Osteoblast (primary cell): Measurements from ENCODE around the gene ATE1. TPM values are rescaled to one million over a fixed set of nuclear protein-coding genes. Genes with fewer than 3 reads are reported as not detected.
"Not testable (repeated sequence)": the region's sequence is repeated elsewhere in the genome, so short reads cannot be mapped to it uniquely, and the experiment has no call there.

ENCODE experiments used
- DNase-seq: peaks from one replicate; pipeline ENCODE4 v3.0.0; 2011; ENCODE audit warnings: low spot score, mixed read lengths; ENCODE audit not compliant: insufficient read length; ENCODE audit errors: missing footprints
- H2AFZ ChIP-seq: 2 replicates; pipeline ENCODE4 v1.6.0; 2011; ENCODE audit warnings: mild to moderate bottlenecking, low read length
- H3K27ac ChIP-seq: 2 replicates; pipeline ENCODE4 v1.5.1; 2011; ENCODE audit warnings: mild to moderate bottlenecking, low read depth, low read length, moderate library complexity
- H3K27me3 ChIP-seq: 2 replicates; pipeline ENCODE4 v1.6.0; 2012; ENCODE audit warnings: mild to moderate bottlenecking, control low read depth, inconsistent platforms, low read length, moderate library complexity; ENCODE audit not compliant: insufficient read depth
- H3K36me3 ChIP-seq: 2 replicates; pipeline ENCODE4 v1.5.1; 2011; ENCODE audit warnings: mild to moderate bottlenecking, low read length, control low read depth, moderate library complexity; ENCODE audit not compliant: insufficient read depth
- H3K4me1 ChIP-seq: 2 replicates; pipeline ENCODE4 v1.5.1; 2011; ENCODE audit warnings: mild to moderate bottlenecking, low read length, control low read depth, moderate library complexity; ENCODE audit not compliant: insufficient read depth
- H3K4me2 ChIP-seq: 2 replicates; pipeline ENCODE4 v1.6.0; 2011; ENCODE audit warnings: mild to moderate bottlenecking, low read length; ENCODE audit not compliant: insufficient read depth
- H3K4me3 ChIP-seq: fragments of 200-600 bp; sonication (generic); 3 replicates; pipeline ENCODE4 v1.5.1; 2012; ENCODE audit warnings: mild to moderate bottlenecking, low read length, inconsistent platforms; ENCODE audit not compliant: insufficient read depth
- H3K79me2 ChIP-seq: 2 replicates; pipeline ENCODE4 v1.6.0; 2012; ENCODE audit warnings: mild to moderate bottlenecking, low read length, control low read depth, inconsistent platforms; ENCODE audit not compliant: insufficient read depth
- H3K9me3 ChIP-seq: 2 replicates; pipeline ENCODE4 v1.5.1; 2011; ENCODE audit warnings: low read depth, low read length, control low read depth
- H4K20me1 ChIP-seq: 2 replicates; pipeline ENCODE4 v1.6.0; 2012; ENCODE audit warnings: mild to moderate bottlenecking, low read length, control low read depth; ENCODE audit not compliant: insufficient read depth
- total RNA-seq: library from RNA; depleted of rRNA; stranded (reverse); fragments of >200 nt; gene quantifications from 2 replicates; pipeline ENCODE4 v1.2.3, GENCODE V29; 2012
- TF ChIP-seq, protein P1 (sequence below): IDR thresholded peaks from 2 replicates; pipeline ENCODE4 v1.5.1; 2011; ENCODE audit warnings: mild to moderate bottlenecking, low read depth, low read length, moderate library complexity; ENCODE audit errors: extremely low read depth

Gene ATE1
- total RNA-seq, 1 donor: 21.0 TPM

DNA sequence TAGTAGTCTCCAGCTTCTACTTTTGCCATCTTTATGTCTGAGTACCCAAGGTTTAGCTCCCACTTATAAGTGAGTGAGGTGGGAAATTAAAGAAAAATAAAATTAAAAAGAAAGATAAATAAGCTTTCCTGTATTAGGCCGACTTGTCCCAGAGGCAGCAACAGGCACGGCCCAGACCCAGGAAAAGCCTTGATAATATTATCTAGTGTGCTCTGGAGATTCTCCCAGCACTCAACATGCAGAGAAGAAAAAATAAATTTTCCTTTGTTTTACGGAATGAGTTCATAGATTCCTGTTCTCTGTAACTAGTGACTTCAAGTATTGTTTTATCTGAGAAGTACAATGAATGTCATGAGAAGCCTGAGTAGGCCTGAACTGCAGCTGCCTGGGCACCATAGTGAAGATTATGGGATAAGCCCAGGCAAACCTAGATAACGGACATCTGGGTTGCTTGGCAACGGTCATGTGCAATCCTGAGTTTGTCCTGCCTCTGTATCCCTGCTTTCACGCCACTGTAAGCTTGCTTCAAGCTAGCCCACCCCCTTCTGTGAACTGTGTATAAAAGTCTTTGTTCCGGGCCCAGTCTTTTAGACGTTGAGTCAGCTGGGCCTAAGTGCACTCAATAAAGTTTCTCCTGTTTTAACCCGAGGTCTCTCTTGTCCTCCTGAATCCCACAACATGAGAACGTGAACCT is 6.4 kb downstream of the ATE1 start:
- DNase-seq: no peak
- Histone ChIP-seq H3K4me3 (no peak overlapping the region), H3K4me2 (no peak overlapping the region), H2AFZ (no peak overlapping the region), H3K79me2 (peaks cover 21% of the 10 kb centered on the region), H3K27me3 (no peaks in the 10 kb centered on the region), H3K36me3 (peaks cover 10% of the 10 kb centered on the region), H3K27ac (no peak overlapping the region), H3K4me1 (peaks cover 2% of the 10 kb centered on the region), H4K20me1 (no peaks in the 10 kb centered on the region), H3K9me3 (no peaks in the 10 kb centered on the region)
- TF ChIP-seq, protein P1, sequence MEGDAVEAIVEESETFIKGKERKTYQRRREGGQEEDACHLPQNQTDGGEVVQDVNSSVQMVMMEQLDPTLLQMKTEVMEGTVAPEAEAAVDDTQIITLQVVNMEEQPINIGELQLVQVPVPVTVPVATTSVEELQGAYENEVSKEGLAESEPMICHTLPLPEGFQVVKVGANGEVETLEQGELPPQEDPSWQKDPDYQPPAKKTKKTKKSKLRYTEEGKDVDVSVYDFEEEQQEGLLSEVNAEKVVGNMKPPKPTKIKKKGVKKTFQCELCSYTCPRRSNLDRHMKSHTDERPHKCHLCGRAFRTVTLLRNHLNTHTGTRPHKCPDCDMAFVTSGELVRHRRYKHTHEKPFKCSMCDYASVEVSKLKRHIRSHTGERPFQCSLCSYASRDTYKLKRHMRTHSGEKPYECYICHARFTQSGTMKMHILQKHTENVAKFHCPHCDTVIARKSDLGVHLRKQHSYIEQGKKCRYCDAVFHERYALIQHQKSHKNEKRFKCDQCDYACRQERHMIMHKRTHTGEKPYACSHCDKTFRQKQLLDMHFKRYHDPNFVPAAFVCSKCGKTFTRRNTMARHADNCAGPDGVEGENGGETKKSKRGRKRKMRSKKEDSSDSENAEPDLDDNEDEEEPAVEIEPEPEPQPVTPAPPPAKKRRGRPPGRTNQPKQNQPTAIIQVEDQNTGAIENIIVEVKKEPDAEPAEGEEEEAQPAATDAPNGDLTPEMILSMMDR: no peak

DNA sequence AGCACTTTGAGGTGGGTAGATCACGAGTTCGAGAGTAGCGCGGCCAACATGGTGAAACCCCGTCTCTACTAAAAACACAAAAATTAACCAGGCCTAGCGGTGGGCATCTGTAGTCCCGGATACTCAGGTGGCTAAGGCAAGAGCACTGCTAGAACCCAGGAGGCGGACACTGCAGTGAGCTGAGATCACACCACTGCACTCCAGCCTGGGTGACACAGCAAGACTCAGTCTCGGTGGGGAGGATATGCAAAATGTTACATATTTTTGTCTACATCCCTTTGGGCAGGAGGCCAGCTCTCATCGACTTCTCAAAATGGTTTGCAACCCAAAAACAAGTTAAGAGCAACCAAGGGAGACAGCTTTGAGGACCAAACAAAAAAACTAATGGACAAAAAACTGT is 8.2 kb downstream of the ATE1 start:
- H3K27ac ChIP-seq: no peak overlapping the region
- H3K36me3 ChIP-seq: peaks cover 10% of the 10 kb centered on the region
- no peak overlapping the region for H3K4me2 ChIP-seq
- H3K9me3 ChIP-seq: no peaks in the 10 kb centered on the region
- no peak for DNase-seq
- no peak overlapping the region for H2AFZ ChIP-seq
- H3K79me2 ChIP-seq: peaks cover 8% of the 10 kb centered on the region
- no peaks in the 10 kb centered on the region for H3K27me3 ChIP-seq
- H3K4me3 ChIP-seq: no peak overlapping the region
- no peaks in the 10 kb centered on the region for H4K20me1 ChIP-seq
- TF ChIP-seq, protein P1: no peak
- no peaks in the 10 kb centered on the region for H3K4me1 ChIP-seq

DNA sequence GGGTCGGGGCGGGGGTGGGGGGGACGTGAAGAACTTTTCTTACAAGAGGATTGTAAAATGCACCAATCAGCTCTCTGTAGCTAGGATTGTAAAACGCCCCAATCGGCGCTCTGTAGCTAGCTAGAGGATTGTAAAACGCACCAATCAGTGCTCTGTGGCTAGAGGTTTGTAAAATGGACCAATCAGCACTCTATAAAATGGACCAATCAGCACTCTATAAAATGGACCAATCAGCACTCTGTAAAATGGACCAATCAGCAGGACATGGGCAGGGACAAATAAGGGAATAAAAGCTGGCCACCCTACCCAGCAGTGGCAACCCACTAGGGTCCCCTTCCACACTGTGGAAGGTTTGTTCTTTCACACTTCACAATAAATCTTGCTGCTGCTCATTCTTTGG is 9.0 kb downstream of the ATE1 start:
- not testable (repeated sequence) for H4K20me1 ChIP-seq, DNase-seq, H3K4me1 ChIP-seq, H2AFZ ChIP-seq, H3K4me3 ChIP-seq, H3K79me2 ChIP-seq, H3K9me3 ChIP-seq, H3K4me2 ChIP-seq, H3K27ac ChIP-seq, H3K27me3 ChIP-seq
- H3K36me3 ChIP-seq: peaks cover 10% of the 10 kb centered on the region

DNA sequence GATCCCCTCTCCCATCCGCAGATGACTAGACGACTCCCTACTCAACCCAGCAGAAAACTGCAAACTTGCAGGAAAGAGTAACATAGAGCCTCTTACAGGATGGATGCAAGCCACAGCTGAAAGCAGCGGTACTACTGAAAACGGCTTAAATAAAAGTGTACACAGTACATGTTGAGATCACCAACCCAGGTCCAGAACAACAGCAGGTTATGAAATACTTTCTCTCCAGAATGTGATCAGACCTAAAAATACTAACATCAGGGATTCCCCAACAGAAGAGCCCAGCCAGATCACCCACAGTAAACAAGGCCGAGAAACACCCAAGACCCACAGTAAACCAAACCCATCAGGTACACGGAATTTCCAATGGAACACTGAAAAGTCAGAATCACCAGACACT is 13.2 kb downstream of the ATE1 start:
- no peaks in the 10 kb centered on the region for H3K79me2 ChIP-seq

More for the DNA sequence above, 13.2 kb downstream of the ATE1 start:
- TF ChIP-seq, protein P1: no peak
- Histone ChIP-seq H3K27ac (no peak overlapping the region), H3K36me3 (peaks cover 6% of the 10 kb centered on the region), H3K4me3 (no peak overlapping the region), H3K4me2 (no peak overlapping the region), H3K4me1 (peaks cover 6% of the 10 kb centered on the region), H4K20me1 (no peaks in the 10 kb centered on the region), H3K27me3 (no peaks in the 10 kb centered on the region), H3K9me3 (no peaks in the 10 kb centered on the region), H2AFZ (no peak overlapping the region)
- no peak for DNase-seq
